ENCODE results near the gene PROZ. TPM values are rescaled to one million over a fixed set of nuclear protein-coding genes. Genes with fewer than 3 reads are reported as not detected.
A peak's percentile ranks its signal among the peaks of the same experiment; 100 is the strongest.

Gene PROZ
- total and polyA plus RNA-seq, 9 of the 15 experiments (the other 6 are each of a cell fraction or from before 2014, with no cell fraction given): not detected

- peak; percentile 83 for TF ChIP-seq ATF3 (IDR thresholded peaks at IDR 0.05)
- TF ChIP-seq ATF3 (CRISPR knock-in tag; conservative IDR thresholded peaks at IDR 0.05): no peak
- TF ChIP-seq CTCF (IDR thresholded peaks at IDR 0.05 in 2 of 3, conservative IDR thresholded peaks at IDR 0.05 in 1 of 3; ENCODE audit: insufficient read depth in 2 of 3, low read depth in 1 of 3, low read length in 3 of 3): peak; percentile 67 to 97 (median 67)
- peak; percentile 79; the same call in 1 of the 2 replicates for TF ChIP-seq CC2D1A (IDR thresholded peaks at IDR 0.05)
- no peak for TF ChIP-seq PTBP1 (IDR thresholded peaks at IDR 0.05; ENCODE audit: low read depth, low read length)
- TF ChIP-seq HNRNPUL1 (IDR thresholded peaks at IDR 0.05; ENCODE audit: low read length): no peak
- no peak for TF ChIP-seq BCLAF1 (IDR thresholded peaks at IDR 0.05; ENCODE audit: borderline replicate concordance in 1 of 2, control insufficient read depth in 1 of 2, low read depth in 2 of 2, low read length in 1 of 2)
- no peak for TF ChIP-seq PHF20 (IDR thresholded peaks at IDR 0.05; ENCODE audit: partially characterized antibody)
- TF ChIP-seq CBFA2T3 (IDR thresholded peaks at IDR 0.05): no peak
- TF ChIP-seq GMEB1 (CRISPR knock-in tag; IDR thresholded peaks at IDR 0.05): no peak
- TF ChIP-seq NELFE (IDR thresholded peaks at IDR 0.05; ENCODE audit: insufficient read depth, insufficient read length): no peak
- TF ChIP-seq ZBTB43 (CRISPR knock-in tag; IDR thresholded peaks at IDR 0.05): no peak
- TF ChIP-seq ZNF395 (CRISPR knock-in tag; IDR thresholded peaks at IDR 0.05): no peak
- TF ChIP-seq ZNF224 (CRISPR knock-in tag; IDR thresholded peaks at IDR 0.05): no peak
- TF ChIP-seq ZNF384 (IDR thresholded peaks at IDR 0.05; ENCODE audit: low read depth, low read length): no peak
Measured at GRCh38 chr13:113211774-113212173, 53.3 kb downstream of the PROZ start (continued).

Data from K562 (cell line).